Measurements from ENCODE around the gene EDNRA.

DNA sequence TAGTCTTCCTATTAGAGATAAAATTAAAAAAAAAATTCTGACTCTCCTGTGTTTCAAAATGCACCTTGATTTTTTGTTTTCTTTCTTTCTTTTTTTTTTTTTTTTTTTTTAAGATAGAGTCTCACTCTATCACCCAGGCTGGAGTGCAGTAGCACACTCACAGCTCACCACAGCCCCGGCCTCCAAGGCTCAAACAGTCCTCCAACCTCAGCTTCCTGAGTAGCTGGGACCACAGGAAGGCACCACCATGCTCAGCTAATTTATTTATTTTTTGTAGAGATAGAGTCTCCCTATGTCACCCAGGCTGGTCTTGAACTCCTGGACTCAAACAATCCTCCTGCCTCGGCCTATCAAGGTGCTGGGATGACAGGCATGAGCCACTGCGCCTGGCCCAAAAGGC lies 95.2 kb downstream of the EDNRA start:
- TF ChIP-seq, protein P1, sequence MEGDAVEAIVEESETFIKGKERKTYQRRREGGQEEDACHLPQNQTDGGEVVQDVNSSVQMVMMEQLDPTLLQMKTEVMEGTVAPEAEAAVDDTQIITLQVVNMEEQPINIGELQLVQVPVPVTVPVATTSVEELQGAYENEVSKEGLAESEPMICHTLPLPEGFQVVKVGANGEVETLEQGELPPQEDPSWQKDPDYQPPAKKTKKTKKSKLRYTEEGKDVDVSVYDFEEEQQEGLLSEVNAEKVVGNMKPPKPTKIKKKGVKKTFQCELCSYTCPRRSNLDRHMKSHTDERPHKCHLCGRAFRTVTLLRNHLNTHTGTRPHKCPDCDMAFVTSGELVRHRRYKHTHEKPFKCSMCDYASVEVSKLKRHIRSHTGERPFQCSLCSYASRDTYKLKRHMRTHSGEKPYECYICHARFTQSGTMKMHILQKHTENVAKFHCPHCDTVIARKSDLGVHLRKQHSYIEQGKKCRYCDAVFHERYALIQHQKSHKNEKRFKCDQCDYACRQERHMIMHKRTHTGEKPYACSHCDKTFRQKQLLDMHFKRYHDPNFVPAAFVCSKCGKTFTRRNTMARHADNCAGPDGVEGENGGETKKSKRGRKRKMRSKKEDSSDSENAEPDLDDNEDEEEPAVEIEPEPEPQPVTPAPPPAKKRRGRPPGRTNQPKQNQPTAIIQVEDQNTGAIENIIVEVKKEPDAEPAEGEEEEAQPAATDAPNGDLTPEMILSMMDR (IDR thresholded peaks at IDR 0.05), result no peak
- TF ChIP-seq POLR2AphosphoS5 (IDR thresholded peaks at IDR 0.05) (no peak), POLR2A (IDR thresholded peaks at IDR 0.05) (no peak), EP300 (IDR thresholded peaks at IDR 0.05) (no peak)
